HG03342 (cell line): Measurements from ENCODE around the gene NOTCH1.

ENCODE experiments used
- ATAC-seq: cut with Tn5 transposase; IDR thresholded peaks from one replicate; pipeline ENCODE4 v1.9.1; 2021; ENCODE audit warnings: mild to moderate bottlenecking, moderate library complexity; ENCODE audit not compliant: unreplicated experiment

The NOTCH1 gene

DNA sequence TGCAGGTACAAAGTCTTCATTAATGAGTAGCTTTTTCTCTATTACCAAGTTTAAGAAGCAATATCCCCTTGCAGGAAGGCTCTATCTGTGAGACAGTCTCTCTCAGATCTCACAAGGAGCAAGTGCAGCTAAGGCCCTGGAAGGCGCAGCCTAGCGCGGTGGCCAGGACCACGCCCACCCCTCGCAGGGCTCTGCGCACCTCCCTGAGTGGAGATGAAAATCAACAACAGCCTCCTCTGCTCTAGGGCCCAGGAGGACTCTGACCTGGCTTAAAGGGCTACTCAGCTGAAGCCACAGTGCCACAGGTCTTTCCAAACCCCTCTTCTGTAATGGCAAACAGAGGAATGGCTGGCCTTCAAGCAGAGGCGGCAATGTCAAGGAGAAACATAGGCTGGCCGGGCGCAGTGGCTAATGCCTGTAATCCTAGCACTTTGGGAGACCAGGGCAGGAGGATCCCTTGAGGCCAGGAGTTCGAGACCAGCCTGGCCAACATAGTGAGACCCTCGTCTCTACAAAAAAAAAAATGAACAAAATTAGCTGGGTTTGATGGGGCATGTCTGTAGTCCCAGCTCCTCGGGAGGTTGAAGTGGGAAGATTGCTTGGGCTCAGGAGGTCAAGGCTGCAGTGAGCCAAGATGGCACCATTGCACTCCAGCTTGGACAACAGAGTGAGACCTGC, 74.9 kb downstream of the NOTCH1 start:
- ATAC-seq, result no peak

DNA sequence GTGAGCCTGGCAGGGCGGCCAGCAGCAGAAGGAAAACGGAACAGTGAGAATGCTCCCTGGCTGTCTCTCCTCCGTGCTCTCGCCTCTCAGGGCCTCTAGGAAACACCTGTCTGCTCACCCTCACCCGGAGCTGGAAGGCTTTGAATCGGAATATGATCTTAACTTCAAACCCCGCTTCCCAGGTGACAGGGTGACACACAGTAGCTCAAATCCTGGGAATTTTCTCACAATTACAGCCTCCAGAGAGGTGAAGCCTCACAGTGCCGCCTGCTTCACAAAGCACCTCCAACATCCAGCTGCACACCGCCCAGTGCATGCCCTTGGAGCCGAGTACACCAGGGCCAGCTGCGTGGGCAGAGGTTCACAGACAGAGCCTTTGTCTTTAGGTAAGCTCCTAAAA, 75.5 kb downstream of the NOTCH1 start:
- ATAC-seq, result no peak

DNA sequence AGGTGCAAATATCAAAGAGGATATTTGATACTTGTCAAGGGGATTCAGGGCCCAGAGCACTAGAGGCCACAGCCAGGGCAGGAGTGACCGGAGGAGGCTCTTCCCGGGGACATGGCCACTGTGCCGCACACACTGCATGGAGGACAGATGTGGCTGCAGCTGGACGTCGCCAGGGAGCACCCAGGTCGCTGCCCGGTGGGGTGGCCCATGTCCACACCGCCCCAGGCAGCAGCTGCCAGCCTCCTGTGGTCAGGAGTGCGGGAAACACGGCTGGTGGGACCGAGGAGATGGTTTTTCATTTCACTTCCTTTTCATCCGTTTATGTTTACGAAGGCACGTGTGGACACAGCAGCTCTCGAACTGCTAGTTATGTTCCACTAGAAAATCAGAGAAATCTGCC, 78.1 kb downstream of the NOTCH1 start:
- ATAC-seq, result no peak

DNA sequence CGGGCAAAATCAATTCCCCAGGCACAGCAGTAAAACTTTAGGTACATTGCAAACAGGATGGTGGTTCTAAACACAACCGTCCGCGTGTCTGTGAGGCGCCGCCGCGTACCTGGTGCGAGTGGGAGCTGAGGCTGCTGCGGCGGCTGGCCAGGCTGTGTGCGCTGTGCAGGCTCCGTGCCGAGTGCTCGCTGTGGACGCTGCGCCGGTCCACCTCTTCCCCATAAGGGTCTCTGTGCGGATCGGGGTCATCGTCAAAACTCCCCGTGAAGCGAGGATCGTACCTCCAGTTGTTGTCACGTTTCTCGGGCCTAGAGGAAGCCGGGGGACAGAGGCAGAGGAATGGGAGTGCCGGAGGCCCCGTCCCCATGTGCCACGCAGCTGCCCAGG, 79.7 kb downstream of the NOTCH1 start:
- no peak for ATAC-seq

DNA sequence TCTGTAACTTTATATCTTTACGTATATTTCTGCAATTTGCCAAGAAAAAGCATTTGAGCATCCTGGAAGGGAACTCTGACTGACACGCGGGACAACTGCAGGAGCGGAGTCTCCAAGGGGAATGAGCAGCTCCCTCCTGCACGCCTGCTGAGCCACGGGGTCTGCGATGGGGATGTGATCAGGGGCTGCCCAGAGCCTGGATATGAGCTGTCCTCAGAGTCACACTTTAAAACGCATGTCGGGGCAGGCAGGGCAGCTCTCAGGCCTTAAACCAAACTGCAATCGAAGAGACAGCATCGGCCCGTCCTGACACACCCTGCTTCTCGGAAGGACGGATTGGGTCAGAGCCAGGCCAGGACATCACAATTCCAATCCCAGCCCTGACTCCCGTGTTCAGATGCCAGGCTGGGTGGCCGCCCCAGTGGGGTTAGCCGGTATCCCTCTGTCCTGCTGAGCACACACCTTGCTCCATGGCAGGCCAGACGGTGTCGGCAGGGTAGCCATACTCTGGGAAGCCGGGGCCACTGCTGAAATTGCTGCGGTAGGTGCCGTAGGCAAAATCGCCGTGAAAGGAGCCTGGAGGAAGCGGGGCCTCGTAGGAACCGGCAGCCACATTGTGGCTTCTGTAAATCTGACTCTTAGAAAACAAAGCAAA, 80.2 kb downstream of the NOTCH1 start:
- ATAC-seq, result no peak

GRCh38 chr9:136464241-136464640, 81.6 kb downstream of the NOTCH1 start:
- no peak for ATAC-seq

GRCh38 chr9:136463578-136463977, 82.3 kb downstream of the NOTCH1 start:
- ATAC-seq, result no peak

DNA sequence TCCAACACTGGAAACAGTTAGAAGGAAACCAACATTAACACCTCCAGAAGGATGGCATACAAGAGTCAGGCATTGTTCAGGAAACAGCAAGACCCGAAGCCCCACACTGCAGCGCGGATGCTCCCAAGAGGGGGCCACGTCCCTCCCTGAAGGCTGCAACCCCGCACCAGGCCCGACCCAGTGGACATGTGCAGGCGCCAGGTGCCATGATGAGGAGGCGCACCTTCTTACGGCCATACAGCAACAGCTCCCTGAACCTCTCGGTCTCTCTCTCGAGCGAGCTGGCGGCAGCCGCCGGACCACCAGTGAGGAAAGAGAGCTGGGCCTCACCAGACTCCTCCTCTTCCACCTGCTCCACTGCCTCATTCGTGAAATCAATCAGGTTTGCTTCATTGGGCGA, 83.2 kb downstream of the NOTCH1 start:
- ATAC-seq, result no peak

DNA sequence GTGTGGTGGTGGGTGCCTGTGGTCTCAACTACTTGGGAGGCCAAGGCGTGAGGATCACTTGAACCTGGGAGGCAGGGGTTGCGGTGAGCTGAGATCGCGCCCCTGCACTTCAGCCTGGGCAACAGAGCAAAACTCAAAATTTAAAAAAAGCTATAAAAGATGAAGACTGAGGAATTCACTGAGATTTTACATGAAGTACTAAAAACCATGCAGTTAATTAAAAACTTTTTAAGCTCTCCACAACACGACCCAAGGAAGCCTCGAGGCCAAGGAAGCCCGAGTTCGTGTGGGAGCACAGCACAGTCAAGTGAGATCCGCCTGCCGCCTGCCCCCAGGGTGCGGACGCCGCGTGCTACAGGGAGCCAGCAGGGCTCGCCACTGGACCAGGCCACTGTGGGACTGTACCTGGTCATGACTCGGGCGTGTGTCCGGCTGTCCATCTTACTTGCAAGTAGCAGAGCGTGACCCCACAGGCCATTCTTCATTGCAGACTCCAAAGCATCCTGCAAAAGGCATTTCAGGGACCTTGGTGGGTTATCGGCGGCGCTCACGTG, 85.0 kb downstream of the NOTCH1 start:
- ATAC-seq, result no peak

- no peak for ATAC-seq
Measured at GRCh38 chr9:136459425-136459824, 86.4 kb downstream of the NOTCH1 start.

- no peak for ATAC-seq
Measured at GRCh38 chr9:136457326-136457725, 88.5 kb downstream of the NOTCH1 start.

DNA sequence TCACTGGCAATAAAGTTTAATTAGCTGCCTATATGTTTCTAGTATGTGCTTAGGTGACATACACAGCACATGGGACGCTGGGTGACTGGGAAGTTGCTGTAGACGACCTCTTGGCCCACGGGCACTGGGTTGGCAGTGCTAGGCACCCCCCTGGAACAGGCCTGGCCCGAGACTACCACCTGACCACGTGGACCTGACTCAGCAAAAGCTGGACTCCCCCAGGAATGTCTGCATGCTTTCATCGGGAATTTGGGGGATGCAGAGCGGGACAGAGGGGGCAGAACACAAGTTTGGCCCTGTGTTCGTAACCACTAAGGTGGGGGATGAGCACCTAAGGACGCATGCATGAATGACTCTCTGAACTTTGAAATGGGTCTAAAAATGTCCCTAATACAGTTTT, 89.6 kb downstream of the NOTCH1 start:
- ATAC-seq, result no peak

DNA sequence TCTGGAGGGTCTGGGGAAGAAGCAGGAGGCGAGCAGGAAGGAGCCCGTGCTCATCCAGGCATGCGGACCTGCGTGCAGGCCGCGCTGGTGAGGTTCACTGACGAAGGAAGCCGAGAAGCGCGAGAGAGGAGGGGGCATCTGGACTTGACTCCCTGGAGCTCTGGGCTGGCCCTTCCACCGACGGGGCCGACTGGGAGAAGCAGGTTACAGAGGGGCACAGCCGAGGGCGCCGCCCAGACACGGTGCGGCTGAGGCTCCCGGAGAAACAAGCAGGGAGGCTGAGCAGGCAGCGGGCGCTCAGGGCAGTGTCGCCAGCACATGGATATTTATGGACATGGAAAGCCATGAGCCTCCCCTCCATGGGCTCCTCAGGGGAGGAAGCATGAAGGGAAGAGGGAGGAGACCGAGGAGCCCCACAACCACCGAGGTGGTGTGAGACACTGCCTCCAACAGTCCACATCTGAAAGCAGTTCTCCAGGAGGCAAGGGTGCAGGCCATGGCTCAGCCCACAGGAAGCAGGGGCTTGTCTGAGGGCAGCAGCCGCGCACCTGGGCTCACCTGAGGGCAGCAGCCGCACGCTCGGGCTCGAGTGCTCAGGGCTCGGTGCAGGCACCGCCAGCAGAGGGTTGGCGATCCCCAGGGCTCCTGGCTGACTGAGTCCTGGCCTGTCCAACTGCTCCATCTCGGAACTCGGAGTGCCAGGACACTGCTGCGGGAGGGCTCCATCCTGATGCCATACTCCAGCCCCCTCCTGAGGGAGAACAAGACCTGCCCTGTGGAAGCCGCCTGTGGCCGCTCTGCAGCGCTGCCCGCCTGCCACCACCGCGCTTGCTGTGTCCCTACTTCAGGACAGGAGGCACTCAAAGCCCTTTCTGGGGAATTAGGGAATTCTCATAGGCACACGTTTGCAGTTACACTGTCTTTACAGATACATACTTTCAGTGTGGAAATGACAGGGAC, 90.5 kb downstream of the NOTCH1 start:
- ATAC-seq, result no peak

GRCh38 chr9:136454026-136454796, 91.6 kb downstream of the NOTCH1 start:
- ATAC-seq, result no peak

DNA sequence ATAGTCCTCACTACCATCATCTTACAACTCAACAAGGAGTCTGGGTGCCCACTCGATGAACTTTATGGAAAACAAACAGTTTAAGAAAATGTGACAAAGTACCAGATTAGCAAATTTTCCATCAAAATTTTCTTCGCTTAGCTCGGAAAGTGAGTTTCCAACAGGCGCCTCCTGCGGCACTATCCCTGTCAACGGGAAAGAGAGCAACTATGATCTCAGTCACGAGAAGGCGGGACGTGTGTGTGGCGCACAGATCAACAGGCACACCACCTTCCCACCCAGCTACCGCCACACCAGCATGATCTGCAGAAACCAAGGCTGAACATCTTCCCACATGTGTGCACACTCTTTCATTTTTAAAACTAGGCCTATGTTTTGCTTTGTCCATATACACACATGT, 92.5 kb downstream of the NOTCH1 start:
- no peak for ATAC-seq

DNA sequence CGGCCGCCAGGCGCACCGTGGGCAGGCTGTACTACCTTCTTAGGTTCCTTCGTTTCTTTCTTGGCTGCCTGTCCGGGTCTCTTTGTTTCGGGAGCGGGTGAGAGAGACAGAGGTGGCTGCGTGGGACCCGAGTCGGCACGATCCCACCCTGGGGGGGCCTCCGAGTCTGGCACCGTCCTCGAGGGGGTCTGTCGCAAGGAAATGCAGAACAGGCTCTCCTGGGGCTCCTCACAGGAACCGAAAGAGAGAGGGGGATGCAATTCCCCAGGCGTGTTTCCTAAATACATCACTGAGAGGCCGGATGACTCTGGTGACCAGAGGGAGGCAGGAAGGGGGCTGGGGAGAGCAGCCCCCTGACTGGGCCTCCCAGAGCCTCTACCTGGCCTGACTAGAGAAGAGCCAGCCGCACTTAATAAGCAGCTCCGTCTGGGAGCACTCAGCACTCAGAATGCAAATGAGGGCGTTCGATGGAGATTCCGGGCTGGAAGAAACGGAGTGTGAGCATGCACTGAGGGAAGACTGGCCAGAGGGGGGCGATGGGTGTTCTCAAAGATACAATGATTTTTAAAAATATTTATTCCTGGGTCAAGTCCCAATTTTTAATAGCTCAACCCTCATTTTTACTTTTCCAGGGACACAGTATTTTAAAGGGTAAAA, 94.5 kb downstream of the NOTCH1 start:
- ATAC-seq, result no peak

DNA sequence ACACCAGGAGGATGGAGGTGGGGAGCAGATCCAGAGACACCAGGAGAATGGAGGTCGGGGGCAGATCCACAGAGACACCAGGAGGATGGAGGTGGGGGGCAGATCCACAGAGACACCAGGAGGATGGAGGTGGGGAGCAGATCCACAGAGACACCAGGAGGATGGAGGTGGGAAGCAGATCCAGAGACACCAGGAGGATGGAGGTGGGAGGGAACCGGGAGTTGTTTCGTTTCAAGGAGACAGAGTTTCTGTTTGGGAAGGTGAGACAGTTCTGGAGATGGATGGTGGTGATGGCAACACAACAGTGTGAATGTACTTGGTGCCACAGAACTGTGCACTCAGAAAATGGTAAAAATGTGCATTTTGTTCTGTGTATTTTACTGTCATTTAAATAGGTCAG, 97.2 kb downstream of the NOTCH1 start:
- no peak for ATAC-seq

DNA sequence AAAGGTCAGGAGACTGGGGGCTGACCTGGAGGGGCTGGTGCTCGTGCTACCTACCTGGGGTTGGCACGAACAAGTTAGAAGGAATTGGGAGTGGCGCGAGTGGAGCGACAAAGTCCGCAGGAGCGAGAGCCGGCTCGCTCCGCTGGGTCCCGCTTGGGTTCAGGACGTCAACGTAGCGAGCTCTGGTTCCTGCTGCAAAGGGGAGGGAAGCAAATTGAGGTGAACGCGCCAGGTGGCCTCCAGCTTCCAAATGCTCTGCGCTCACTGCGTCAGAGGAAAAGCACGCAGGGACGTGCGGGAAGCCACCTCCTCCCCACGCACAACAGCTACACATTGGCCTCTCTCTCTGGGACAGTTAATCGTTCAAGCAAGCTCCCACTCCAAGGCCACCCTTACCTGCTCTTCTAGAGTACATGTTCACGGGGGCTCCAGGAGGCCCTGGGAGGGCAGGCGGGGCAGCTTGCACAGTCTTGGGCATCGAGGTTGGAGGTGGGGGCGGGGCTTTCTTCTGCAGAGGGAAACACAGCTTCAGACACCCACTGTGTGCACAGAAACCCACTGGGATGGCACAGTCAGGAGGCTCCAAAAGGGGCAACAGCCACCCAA, 98.6 kb downstream of the NOTCH1 start:
- ATAC-seq, result no peak

GRCh38 chr9:136445799-136446198, 100.0 kb downstream of the NOTCH1 start:
- no peak for ATAC-seq
